Suprapubic skin (tissue), 4 donors: Measurements from ENCODE around the gene TLCD3B.

Source experiments
- POLR2A ChIP-seq, 2 donors: fragments of 450-650 bp; IDR thresholded peaks; one replicate each; pipeline ENCODE4 v1.6.1; 2017; ENCODE audit warnings: antibody characterized with exemption in 2 of 2, mild to moderate bottlenecking in 2 of 2, moderate library complexity in 2 of 2
- POLR2AphosphoS5 ChIP-seq, 3 donors: sonication (generic); formaldehyde crosslinking; IDR thresholded peaks; one replicate each; pipeline ENCODE4 v1.6.1; 2017; ENCODE audit warnings: antibody characterized with exemption in 3 of 3
- TF ChIP-seq, protein P1 (sequence below), 2 donors: fragments of 200-600 bp in 1 of 2; fragments of 450-650 bp in 1 of 2; sonication (generic) in 1 of 2; IDR thresholded peaks; one replicate each; pipeline ENCODE4 v1.5.1; 2016 to 2019; ENCODE audit warnings: antibody characterized with exemption in 2 of 2, mild to moderate bottlenecking in 1 of 2, moderate library complexity in 1 of 2

DNA sequence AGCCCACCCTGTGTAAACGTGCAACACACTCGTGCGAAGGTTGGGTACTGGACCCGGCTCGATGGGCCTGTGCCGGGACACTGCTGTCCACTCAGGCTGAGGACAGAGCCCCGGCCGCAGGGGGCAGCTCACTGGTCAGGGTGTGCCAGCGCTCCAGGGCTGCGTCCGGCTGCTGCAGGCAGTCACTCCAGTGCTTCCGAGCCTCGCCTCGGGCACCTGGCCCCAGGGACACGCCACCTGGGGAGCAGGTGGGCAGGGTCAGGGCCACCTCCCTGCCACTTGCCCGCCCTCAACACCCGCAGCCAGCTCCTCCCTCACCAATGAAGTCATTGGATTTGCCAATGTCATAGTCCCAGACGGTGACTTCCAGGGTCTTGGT lies 25.0 kb downstream of the TLCD3B start:
- TF ChIP-seq, protein P1, sequence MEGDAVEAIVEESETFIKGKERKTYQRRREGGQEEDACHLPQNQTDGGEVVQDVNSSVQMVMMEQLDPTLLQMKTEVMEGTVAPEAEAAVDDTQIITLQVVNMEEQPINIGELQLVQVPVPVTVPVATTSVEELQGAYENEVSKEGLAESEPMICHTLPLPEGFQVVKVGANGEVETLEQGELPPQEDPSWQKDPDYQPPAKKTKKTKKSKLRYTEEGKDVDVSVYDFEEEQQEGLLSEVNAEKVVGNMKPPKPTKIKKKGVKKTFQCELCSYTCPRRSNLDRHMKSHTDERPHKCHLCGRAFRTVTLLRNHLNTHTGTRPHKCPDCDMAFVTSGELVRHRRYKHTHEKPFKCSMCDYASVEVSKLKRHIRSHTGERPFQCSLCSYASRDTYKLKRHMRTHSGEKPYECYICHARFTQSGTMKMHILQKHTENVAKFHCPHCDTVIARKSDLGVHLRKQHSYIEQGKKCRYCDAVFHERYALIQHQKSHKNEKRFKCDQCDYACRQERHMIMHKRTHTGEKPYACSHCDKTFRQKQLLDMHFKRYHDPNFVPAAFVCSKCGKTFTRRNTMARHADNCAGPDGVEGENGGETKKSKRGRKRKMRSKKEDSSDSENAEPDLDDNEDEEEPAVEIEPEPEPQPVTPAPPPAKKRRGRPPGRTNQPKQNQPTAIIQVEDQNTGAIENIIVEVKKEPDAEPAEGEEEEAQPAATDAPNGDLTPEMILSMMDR (IDR thresholded peaks at IDR 0.05) = no peak
- TF ChIP-seq POLR2AphosphoS5 (IDR thresholded peaks at IDR 0.05) (no peak), POLR2A (IDR thresholded peaks at IDR 0.05) (no peak)
